Measurements from ENCODE around the gene TTLL13.
"Not testable (repeated sequence)": the region's sequence is repeated elsewhere in the genome, so short reads cannot be mapped to it uniquely, and the experiment has no call there.

TTLL13 gene

GRCh38 chr15:90286678-90287077, 37.3 kb downstream of the TTLL13 start:
- peak in 1 of 2 experiments; percentile 28 for DNase-seq

GRCh38 chr15:90287101-90287500, 37.7 kb downstream of the TTLL13 start:
- DNase-seq = no peak

- no peak for DNase-seq
These were observed 38.6 kb downstream of the TTLL13 start for GRCh38 chr15:90287946-90288345.

- DNase-seq = peak in 1 of 2 experiments; percentile 2
These were observed 42.5 kb downstream of the TTLL13 start for GRCh38 chr15:90291679-90292356.

GRCh38 chr15:90293040-90293810, 43.9 kb downstream of the TTLL13 start:
- peak in 1 of 2 experiments; percentile 32 for DNase-seq

- DNase-seq = no peak
These were observed 44.8 kb downstream of the TTLL13 start for GRCh38 chr15:90294159-90294558.

- DNase-seq = peak in 1 of 2 experiments; percentile 38
These were observed 45.4 kb downstream of the TTLL13 start for GRCh38 chr15:90294601-90295269.

- DNase-seq = no peak
These were observed 45.9 kb downstream of the TTLL13 start for GRCh38 chr15:90295270-90295648.

- DNase-seq = not testable (repeated sequence)
These were observed 47.0 kb downstream of the TTLL13 start for GRCh38 chr15:90296316-90296884.

- no peak for DNase-seq
These were observed 47.7 kb downstream of the TTLL13 start for GRCh38 chr15:90297021-90297420.

- no peak for DNase-seq
These were observed 51.2 kb downstream of the TTLL13 start for GRCh38 chr15:90300541-90300940.

- DNase-seq = peak in 1 of 2 experiments; percentile 37
These were observed 51.8 kb downstream of the TTLL13 start for GRCh38 chr15:90300988-90301706.

- DNase-seq = no peak
These were observed 52.4 kb downstream of the TTLL13 start for GRCh38 chr15:90301707-90302300.

- DNase-seq = not testable (repeated sequence)
These were observed 56.0 kb downstream of the TTLL13 start for GRCh38 chr15:90305355-90305754.

- no peak for DNase-seq
These were observed 56.6 kb downstream of the TTLL13 start for GRCh38 chr15:90305932-90306331.

GRCh38 chr15:90306560-90306959, 57.2 kb downstream of the TTLL13 start:
- no peak for DNase-seq

- no peak for DNase-seq
These were observed 58.3 kb downstream of the TTLL13 start for GRCh38 chr15:90307661-90308060.

- no peak for DNase-seq
These were observed 59.7 kb downstream of the TTLL13 start for GRCh38 chr15:90309020-90309419.

All from NCI-H446 (cell line).